Measurements from ENCODE around the gene E4F1.

E4F1 gene

GRCh38 chr16:2223221-2223941, at the start of gene E4F1:
TSS of gene E4F1 (plus strand) at chr16:2223591. CDS start at chr16:2223614, 23 bp downstream.
- peak; percentile 93 for DNase-seq

- DNase-seq: no peak
These were observed 49.5 kb upstream of the E4F1 start for GRCh38 chr16:2173916-2174315.

- no peak for DNase-seq
These were observed 48.8 kb upstream of the E4F1 start for GRCh38 chr16:2174396-2175131.

GRCh38 chr16:2175454-2175853, 47.9 kb upstream of the E4F1 start:
- DNase-seq: no peak

- DNase-seq: no peak
These were observed 47.3 kb upstream of the E4F1 start for GRCh38 chr16:2176047-2176446.

- DNase-seq: no peak
These were observed 46.3 kb upstream of the E4F1 start for GRCh38 chr16:2177101-2177500.

- DNase-seq: no peak
These were observed 45.8 kb upstream of the E4F1 start for GRCh38 chr16:2177561-2177960.

- no peak for DNase-seq
These were observed 44.9 kb upstream of the E4F1 start for GRCh38 chr16:2178321-2179106.

GRCh38 chr16:2179107-2179501, 44.3 kb upstream of the E4F1 start:
- DNase-seq: no peak

GRCh38 chr16:2179576-2179975, 43.8 kb upstream of the E4F1 start:
- no peak for DNase-seq

GRCh38 chr16:2180461-2180860, 42.9 kb upstream of the E4F1 start:
- DNase-seq: no peak

- DNase-seq: no peak
These were observed 42.1 kb upstream of the E4F1 start for GRCh38 chr16:2180962-2181923.

GRCh38 chr16:2181952-2182351, 41.4 kb upstream of the E4F1 start:
- no peak for DNase-seq

- DNase-seq: no peak
These were observed 39.7 kb upstream of the E4F1 start for GRCh38 chr16:2183671-2184070.

- no peak for DNase-seq
These were observed 39.0 kb upstream of the E4F1 start for GRCh38 chr16:2184346-2184745.

GRCh38 chr16:2184962-2185361, 38.4 kb upstream of the E4F1 start:
- DNase-seq: no peak

GRCh38 chr16:2186064-2186463, 37.3 kb upstream of the E4F1 start:
- DNase-seq: no peak

GRCh38 chr16:2186505-2186904, 36.9 kb upstream of the E4F1 start:
- no peak for DNase-seq

- DNase-seq: no peak
These were observed 36.2 kb upstream of the E4F1 start for GRCh38 chr16:2187212-2187611.

GRCh38 chr16:2188395-2188794, 35.0 kb upstream of the E4F1 start:
- DNase-seq: no peak

- no peak for DNase-seq
These were observed 34.0 kb upstream of the E4F1 start for GRCh38 chr16:2189252-2189893.

All from NCI-H1105 (cell line).